ENCODE data around the gene FCRL4.

GRCh38 chr1:157580179-157580827 lies 17.6 kb downstream of the FCRL4 start:
- TF ChIP-seq CTCF (IDR thresholded peaks at IDR 0.05) (peak; percentile 56 to 78 (median 67)), POLR2A (IDR thresholded peaks at IDR 0.05) (no peak)

All from heart left ventricle (tissue), 13 donors.